Measurements from ENCODE around the gene UCN.
"Not testable (repeated sequence)": the region's sequence is repeated elsewhere in the genome, so short reads cannot be mapped to it uniquely, and the experiment has no call there.

UCN gene

GRCh38 chr2:27282892-27283291, 25.4 kb downstream of the UCN start:
- H3K4me3 ChIP-seq = no peak overlapping the region
- H3K36me3 ChIP-seq (ENCODE audit: insufficient read depth, low read length) = no peaks in the 10 kb centered on the region
- TF ChIP-seq EZH2 (IDR thresholded peaks at IDR 0.05) (no peak), FOXP2 (optimal IDR thresholded peaks at IDR 0.05; ENCODE audit: control extremely low read depth, extremely low read length, insufficient read depth) (no peak), POLR2AphosphoS5 (IDR thresholded peaks at IDR 0.05; ENCODE audit: borderline replicate concordance, low read depth, low read length) (no peak)
- DNase-seq (ENCODE audit: low read depth, low spot score) = no peak
- no peaks in the 10 kb centered on the region for H3K9me3 ChIP-seq (ENCODE audit: low read depth, low read length)
- H3K27ac ChIP-seq = no peak overlapping the region
- no peak overlapping the region for H3K9ac ChIP-seq (ENCODE audit: insufficient read length)

DNA sequence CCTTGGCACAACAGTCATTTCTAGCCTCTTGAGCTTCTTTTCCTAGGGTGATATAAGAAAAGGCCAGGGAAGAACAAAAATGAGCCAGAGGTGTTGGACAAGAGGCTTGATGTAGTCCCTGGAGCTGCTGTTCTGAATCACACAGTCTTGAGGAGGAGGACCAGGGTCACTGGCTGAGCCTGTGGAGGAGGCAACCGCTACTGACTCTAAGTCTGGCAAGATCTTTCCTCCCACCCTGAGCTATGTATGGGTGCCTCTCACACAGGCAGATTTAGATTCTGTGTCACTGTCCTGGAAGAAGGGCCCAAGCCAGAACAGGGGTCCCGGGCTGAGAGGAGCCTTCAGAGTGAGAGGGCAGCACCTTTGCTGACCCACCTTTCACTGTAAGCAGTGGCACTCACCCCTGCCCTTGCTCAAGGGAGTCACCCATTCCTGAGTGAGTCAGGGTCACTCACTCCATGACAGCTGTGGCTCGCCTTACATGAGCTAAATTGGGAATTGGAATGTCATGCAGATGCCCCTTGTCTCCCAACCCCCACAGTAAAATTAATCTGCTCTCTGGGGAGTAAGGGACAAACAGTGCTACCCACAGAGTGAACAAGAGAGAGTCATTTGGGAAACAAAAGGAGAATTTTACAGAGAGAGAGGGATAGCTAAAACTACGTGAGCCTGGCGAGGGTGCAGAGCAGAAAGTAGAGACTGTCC, 26.2 kb downstream of the UCN start, which contains the start of gene TRIM54:
Gene TRIM54, plus strand, starts transcription at position 575 of the 705 bp plus-strand sequence. CDS start 303 bp downstream, outside the sequence.
- DNase-seq (ENCODE audit: low read depth, low spot score) = no peak
- Histone ChIP-seq H3K9ac (ENCODE audit: insufficient read length) (no peak within 1 kb of the TSS), H3K4me3 (no peak within 1 kb of the TSS), H3K36me3 (ENCODE audit: insufficient read depth, low read length) (no peaks in the 10 kb centered on the region), H3K27ac (no peak within 1 kb of the TSS), H3K9me3 (ENCODE audit: low read depth, low read length) (no peaks in the 10 kb centered on the region)
- TF ChIP-seq EZH2 (IDR thresholded peaks at IDR 0.05) = no peak
- no peak for TF ChIP-seq FOXP2 (optimal IDR thresholded peaks at IDR 0.05; ENCODE audit: control extremely low read depth, extremely low read length, insufficient read depth)
- no peak for TF ChIP-seq POLR2AphosphoS5 (IDR thresholded peaks at IDR 0.05; ENCODE audit: borderline replicate concordance, low read depth, low read length)

GRCh38 chr2:27281442-27281841, 26.8 kb downstream of the UCN start:
- Histone ChIP-seq H3K36me3 (ENCODE audit: insufficient read depth, low read length) (no peaks in the 10 kb centered on the region), H3K9ac (ENCODE audit: insufficient read length) (no peak overlapping the region), H3K27ac (no peak overlapping the region), H3K9me3 (ENCODE audit: low read depth, low read length) (no peaks in the 10 kb centered on the region), H3K4me3 (no peak overlapping the region)
- TF ChIP-seq FOXP2 (optimal IDR thresholded peaks at IDR 0.05; ENCODE audit: control extremely low read depth, extremely low read length, insufficient read depth) (no peak), EZH2 (IDR thresholded peaks at IDR 0.05) (no peak), POLR2AphosphoS5 (IDR thresholded peaks at IDR 0.05; ENCODE audit: borderline replicate concordance, low read depth, low read length) (no peak)
- no peak for DNase-seq (ENCODE audit: low read depth, low spot score)

DNA sequence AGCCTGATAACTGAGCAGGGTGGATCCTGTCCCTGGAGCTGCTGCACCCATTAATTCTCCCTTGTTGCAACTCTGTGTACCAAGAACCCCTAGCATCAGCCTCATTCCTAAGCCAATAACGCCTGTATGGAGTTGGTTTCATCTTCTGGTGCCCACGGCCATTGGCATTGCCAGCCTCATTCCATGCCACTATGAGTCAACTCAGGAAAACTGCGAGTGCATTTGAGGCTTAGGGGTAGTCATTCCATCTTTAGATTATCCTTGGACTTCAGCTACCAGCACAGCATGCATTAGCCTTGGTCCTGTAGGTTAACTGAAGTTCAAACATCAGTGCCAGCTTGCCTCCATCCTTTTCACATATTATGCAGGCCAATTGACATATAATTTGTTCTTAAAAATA, 27.4 kb downstream of the UCN start:
- TF ChIP-seq EZH2 (IDR thresholded peaks at IDR 0.05) (no peak), FOXP2 (optimal IDR thresholded peaks at IDR 0.05; ENCODE audit: control extremely low read depth, extremely low read length, insufficient read depth) (no peak), POLR2AphosphoS5 (IDR thresholded peaks at IDR 0.05; ENCODE audit: borderline replicate concordance, low read depth, low read length) (no peak)
- Histone ChIP-seq H3K9me3 (ENCODE audit: low read depth, low read length) (no peaks in the 10 kb centered on the region), H3K9ac (ENCODE audit: insufficient read length) (no peak overlapping the region), H3K36me3 (ENCODE audit: insufficient read depth, low read length) (no peaks in the 10 kb centered on the region), H3K4me3 (no peak overlapping the region), H3K27ac (no peak overlapping the region)
- no peak for DNase-seq (ENCODE audit: low read depth, low spot score)

DNA sequence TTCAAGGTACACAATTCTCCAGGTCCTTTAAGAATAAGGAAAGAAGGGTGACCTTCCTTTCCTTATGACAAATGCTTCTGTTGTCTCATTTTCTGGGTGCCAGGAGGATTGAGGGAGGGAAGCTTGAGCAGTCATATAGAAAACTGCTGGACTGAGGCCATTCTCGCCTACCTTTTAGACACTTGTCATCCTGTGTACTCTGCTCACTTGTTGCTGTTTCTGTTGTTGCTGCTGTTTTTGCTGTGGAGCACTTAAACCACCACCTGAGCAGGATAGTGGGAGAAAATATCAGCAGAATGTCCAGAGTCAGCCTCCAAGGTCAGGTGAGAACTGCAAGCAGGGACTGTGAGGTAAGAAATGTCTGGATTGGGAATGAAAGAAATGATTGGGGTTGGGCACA, 30.2 kb downstream of the UCN start:
- no peaks in the 10 kb centered on the region for H3K9me3 ChIP-seq (ENCODE audit: low read depth, low read length)
- TF ChIP-seq EZH2 (IDR thresholded peaks at IDR 0.05) (no peak), FOXP2 (optimal IDR thresholded peaks at IDR 0.05; ENCODE audit: control extremely low read depth, extremely low read length, insufficient read depth) (no peak), POLR2AphosphoS5 (IDR thresholded peaks at IDR 0.05; ENCODE audit: borderline replicate concordance, low read depth, low read length) (no peak)
- H3K9ac ChIP-seq (ENCODE audit: insufficient read length) = no peak overlapping the region
- DNase-seq (ENCODE audit: low read depth, low spot score) = no peak
- no peak overlapping the region for H3K4me3 ChIP-seq
- H3K36me3 ChIP-seq (ENCODE audit: insufficient read depth, low read length) = no peaks in the 10 kb centered on the region
- H3K27ac ChIP-seq = no peak overlapping the region

- Histone ChIP-seq H3K4me3 (no peak within 1 kb of the TSS), H3K9ac (ENCODE audit: insufficient read length) (no peak within 1 kb of the TSS), H3K9me3 (ENCODE audit: low read depth, low read length) (no peaks in the 10 kb centered on the region), H3K36me3 (ENCODE audit: insufficient read depth, low read length) (no peaks in the 10 kb centered on the region), H3K27ac (no peak within 1 kb of the TSS)
- TF ChIP-seq FOXP2 (optimal IDR thresholded peaks at IDR 0.05; ENCODE audit: control extremely low read depth, extremely low read length, insufficient read depth) (no peak), POLR2AphosphoS5 (IDR thresholded peaks at IDR 0.05; ENCODE audit: borderline replicate concordance, low read depth, low read length) (no peak), EZH2 (IDR thresholded peaks at IDR 0.05) (no peak)
- DNase-seq (ENCODE audit: low read depth, low spot score) = no peak
Observed at GRCh38 chr2:27275211-27276150, 32.8 kb downstream of the UCN start, which contains the start of gene DNAJC5G. TSS of gene DNAJC5G (plus strand) at chr2:27275433. CDS start at chr2:27276729, 1,296 bp downstream.

GRCh38 chr2:27272537-27273522, 35.4 kb downstream of the UCN start:
- not testable (repeated sequence) for H3K36me3 ChIP-seq (ENCODE audit: insufficient read depth, low read length); DNase-seq (ENCODE audit: low read depth, low spot score); H3K4me3 ChIP-seq; H3K9me3 ChIP-seq (ENCODE audit: low read depth, low read length); H3K27ac ChIP-seq; H3K9ac ChIP-seq (ENCODE audit: insufficient read length)

All from SK-N-MC (cell line).